GM18870 (cell line): ENCODE measurements around the gene GPSM1.

Experiments
- ATAC-seq: cut with Tn5 transposase; IDR thresholded peaks from one replicate; pipeline ENCODE4 v1.9.1; 2021; ENCODE audit warnings: moderate library complexity; ENCODE audit not compliant: unreplicated experiment

The GPSM1 gene

DNA sequence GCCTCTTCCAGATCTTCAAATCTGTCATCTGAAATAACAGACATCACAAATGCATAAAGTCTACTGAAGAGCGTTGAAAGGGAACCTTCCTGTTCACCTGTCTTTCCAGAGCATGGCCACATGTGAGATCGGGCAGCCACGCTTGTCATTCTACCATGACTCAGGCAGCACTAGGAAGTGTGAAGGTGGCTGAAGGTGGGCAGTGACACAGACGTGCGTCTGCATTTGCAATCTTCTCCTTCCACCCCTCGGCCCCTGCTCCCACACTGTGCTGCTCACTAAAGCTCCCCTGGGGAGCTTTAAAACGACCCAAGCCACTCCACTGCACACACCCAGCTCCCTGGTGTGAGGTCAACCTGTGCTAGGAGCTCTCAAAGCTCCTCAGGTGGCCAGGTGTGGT, 80.6 kb downstream of the GPSM1 start:
- no peak for ATAC-seq
